IPS-NIHi11 (cell line): ENCODE measurements around the gene PLEKHA5.
"Not testable (repeated sequence)": the region's sequence is repeated elsewhere in the genome, so short reads cannot be mapped to it uniquely, and the experiment has no call there.

ENCODE experiments used
- DNase-seq: peaks from one replicate; pipeline ENCODE4 v3.0.0; 2012; ENCODE audit warnings: mixed read lengths, low spot score

Gene PLEKHA5

DNA sequence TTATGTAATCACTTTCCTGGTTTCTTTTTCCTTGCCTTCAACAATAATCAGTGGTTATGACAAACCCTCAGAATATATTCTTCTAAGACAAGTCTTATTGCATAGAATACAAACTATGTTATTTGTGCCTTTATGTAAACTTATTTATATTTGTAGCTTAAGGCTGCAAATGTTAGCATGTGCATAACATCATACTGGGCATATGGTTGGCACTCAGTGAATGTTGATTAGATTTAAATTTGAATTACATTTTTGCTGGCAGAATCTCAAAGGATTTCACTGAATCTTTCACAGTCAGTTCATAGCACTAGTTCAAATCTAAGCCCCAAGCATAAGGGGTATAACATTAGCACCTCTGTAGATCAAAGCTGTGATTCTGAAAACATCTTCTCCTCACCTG is 196.6 kb downstream of the PLEKHA5 start:
- no peak for DNase-seq

DNA sequence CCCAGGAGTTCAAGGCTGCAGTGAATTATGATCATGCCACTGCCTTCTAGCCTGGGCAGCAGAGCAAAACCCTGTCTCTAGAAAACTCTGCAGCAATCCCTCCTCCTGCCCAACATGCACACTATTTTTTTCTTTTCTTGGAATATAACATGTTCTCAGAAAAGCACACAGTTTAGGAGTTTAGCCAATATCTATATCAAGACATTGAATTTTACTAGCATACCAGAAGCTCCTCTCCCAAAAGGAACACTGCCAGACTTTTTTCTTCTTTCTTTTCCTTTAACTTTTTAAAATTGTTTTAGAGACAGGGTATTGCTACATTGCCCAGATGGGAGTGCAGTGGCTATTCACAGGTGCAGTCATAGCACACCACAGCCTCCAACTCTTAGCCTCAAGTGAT is 202.7 kb downstream of the PLEKHA5 start:
- no peak for DNase-seq

DNA sequence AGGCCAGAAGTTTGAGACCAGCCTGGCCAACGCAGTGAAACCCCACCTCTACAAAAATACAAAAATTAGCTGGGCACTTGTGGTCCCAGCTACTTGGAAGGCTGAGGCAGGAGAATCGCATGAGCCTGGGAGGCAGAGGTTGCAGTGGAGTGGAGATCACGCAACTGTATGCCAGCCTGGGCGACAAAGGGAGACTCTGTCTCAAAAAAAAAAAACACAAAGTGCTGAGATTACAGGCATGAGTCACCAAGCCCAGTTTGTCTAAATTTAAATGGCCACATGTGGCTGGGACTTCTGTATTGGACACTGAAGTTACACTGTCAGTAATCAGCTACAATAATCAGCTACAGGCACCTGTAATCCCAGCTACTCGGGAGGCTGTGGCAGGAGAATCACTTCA is 208.9 kb downstream of the PLEKHA5 start:
- DNase-seq, result no peak

DNA sequence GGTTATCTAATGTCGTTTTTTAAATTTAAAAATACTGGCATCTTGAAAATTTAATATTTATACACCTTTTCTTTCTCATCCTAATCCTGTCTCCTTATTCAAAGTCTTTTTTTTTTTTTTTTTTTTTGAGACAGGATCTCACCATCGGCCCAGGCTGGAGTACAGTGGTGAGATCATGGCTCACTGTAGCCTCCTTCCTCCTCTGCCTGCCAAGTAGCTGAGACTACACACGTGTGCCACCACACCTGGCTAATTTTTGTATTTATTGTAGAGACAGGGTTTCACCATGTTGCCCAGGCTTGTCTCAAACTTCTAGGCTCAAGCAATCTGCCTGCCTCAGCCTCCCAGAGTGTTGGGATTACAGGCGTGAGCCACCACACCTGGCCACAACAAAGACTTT is 221.3 kb downstream of the PLEKHA5 start:
- DNase-seq, result not testable (repeated sequence)

DNA sequence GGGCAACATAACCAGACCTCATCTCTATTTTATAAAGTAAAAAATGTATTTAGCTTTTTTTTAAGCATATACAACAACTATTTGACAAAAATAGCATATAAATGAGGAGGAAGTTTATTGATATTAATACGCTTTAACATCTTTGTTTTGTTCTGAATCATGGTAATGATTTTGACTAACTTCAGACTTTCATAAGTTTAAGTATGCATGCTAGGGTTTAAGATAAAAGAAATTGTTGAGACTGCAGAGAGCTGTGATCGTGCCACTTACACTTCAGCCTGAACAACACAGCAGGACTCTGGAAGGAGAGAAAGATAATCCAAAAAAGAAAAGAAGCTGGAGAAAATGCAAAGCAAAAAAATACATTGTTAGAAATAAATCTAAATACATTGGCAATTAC is 221.8 kb downstream of the PLEKHA5 start:
- DNase-seq, result no peak

DNA sequence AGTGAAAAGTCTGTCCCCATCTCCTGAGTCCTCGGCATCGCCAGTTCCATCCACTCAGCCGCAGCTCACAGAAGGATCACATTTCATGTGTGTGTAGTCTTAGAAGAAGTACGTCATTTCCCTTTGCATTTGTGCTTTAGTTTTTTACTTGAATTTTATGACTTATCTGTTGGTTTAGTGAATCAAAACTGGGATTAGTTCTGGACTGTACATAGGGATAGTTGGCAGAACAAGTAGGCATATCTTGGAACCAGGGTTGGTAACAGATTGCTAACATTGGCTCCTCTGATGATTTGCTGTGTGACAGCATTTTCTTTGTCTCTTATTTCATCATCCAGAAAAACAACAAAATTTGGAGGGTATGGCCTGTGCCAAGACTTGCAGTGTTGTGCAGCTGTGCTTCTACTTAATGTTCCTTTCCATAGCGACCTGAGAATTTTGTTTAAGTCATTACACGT is 240.2 kb downstream of the PLEKHA5 start:
- DNase-seq, result no peak

DNA sequence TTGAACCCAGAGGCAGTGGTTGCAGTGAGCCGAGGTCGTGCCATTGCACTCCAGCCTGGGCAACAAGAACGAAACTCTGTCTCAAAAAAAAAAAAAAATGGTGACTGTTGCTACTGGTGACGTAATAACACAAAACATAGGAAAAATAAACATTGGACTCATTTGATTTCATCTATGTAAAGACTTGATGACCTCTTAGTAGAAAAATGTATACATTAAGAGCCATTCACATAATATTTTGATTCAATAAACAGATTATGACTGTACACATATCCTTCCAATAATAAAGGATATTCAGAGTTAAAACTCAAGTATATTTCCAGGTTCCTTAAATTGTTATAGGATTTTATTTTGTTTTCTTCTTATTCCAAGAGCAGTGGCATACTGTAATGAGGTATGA is 244.1 kb downstream of the PLEKHA5 start:
- DNase-seq, result no peak

DNA sequence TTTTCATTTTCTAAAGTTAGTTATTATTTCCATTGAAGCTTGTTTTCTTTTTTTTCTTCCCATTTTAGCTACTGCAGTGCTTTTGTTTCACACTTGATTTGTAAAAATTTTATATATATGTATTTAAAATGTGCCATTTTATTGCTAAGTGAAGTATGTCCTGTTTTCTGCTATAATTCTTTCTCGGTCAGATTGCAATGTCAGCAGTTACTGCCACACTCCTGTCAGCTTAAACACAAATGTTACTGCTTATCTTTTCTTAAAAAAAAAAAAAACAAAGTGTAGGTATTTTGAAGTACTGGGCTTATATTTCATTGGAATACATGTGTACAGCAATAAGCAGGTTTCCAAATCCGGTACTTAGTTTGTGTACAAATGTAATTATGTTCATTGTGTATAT is 246.4 kb downstream of the PLEKHA5 start:
- DNase-seq, result no peak

DNA sequence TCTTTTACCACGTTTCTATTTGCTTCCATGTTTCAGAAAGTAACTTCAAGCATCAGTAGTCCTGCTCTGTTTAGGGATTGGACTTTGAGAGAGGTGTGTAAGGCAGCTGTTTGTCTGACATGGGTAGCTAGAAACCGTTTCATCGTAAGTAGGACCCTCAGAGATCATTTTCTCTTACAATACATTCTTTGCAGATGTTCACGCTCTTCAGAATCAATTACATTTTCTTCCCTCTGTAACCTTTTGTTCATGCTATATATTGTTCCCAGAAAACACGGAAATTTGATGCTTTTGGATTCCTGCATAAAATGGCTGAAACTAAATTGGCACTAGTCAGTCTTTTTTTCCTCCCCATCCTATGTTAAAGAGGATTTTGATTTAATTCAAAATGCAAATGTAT is 247.2 kb downstream of the PLEKHA5 start:
- DNase-seq, result no peak

DNA sequence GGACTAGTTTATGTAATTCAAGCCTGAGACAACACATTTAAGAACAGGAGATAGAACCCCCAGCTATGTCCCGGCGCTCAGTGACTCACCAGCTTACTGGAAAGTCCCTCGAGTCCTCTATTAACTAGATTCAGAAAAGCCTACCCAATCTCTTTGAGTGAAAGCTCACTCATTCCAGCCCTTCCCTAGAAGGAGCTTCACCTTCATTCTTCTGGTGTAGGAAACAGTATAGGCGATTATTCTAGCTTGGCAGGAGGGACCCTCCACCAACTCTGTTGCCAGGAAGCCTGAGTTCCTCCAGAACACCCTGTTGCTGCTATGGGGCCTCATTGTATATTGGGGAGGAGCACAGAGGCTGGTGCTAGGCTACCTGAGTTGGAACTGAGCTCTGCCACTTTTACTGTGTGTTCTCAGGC is 252.6 kb downstream of the PLEKHA5 start:
- no peak for DNase-seq

DNA sequence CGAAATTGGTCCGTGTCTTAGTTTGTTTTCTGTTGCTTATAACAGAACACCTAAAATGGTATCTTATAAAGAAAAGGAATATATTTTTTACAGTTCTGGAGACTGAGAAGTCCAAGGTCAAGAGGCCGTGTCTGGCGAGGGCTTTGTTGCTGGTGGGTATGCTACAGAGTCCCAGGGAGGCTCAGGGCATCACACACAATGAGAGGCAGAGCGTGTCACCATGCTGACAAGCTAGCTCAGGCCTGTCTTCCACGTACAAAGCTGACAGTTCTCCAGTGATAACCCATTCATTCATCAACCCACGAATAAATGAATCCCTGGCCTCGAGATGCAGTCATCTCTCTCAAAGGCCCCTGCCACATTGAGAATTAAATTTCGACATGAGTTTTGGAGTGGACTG is 253.0 kb downstream of the PLEKHA5 start:
- DNase-seq, result no peak

DNA sequence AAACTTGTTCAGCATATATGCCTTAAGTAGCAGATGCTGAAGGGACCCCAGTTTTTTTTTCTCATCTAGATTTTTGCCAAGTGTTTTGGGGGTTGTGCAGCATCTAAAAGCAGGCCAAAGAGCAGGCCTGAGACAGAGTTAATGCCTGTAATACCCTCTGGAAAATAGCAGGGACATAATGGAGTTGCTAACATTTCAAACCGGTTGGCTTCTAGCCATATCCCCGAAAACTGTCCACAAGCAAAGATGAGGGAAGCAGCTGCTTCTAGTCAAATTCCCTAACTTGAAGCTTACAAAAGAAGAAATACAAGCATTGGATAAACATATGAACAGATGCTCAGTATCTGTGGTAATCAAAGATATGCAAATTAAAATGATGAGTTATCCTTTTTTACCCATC is 257.6 kb downstream of the PLEKHA5 start:
- DNase-seq, result no peak

DNA sequence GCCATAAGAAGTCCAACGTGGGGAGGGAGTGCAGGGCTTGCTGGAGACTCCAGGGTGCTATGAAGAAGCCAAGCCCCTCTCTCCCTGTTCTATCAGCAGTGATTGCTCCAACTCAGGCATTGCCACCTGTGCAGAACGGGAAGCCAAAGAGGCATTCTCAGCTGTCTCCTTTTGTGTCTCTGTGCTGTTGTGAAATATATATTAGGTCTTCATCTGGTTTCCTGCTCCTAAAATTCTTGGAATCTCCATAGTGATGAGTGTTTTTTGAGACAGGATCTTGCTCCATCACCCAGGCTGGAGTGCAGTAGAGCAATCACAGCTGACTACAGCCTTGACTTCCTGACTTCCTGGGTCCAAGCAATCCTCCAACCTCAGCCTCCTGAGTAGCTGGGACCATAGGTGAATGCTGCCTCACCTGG is 258.6 kb downstream of the PLEKHA5 start:
- no peak for DNase-seq

DNA sequence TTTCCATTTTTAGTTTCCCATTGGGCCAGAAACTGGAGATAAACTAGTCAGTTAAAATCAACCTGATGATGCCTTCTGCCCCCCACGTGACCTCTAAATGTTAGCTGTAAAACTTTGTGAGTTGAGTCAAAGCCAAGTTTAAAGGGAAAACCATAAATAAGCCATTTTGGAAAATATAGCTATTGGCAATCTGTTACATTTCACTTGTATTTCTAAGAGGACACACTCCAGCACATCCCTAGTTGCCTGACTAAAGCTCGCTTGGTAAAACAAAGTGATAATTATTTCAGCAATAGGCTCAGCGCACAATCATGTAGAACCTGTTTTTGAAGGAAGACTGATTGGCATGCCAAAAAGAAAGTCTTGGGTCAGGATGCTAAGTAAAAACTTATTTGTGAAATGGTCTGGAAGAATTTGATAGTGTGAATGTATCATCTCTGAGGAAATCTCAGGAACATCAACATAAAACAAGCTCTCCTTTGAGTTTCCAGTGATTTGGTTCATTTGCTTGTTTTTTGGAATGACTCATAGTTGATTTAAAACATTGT is 260.6 kb downstream of the PLEKHA5 start:
- DNase-seq, result no peak

DNA sequence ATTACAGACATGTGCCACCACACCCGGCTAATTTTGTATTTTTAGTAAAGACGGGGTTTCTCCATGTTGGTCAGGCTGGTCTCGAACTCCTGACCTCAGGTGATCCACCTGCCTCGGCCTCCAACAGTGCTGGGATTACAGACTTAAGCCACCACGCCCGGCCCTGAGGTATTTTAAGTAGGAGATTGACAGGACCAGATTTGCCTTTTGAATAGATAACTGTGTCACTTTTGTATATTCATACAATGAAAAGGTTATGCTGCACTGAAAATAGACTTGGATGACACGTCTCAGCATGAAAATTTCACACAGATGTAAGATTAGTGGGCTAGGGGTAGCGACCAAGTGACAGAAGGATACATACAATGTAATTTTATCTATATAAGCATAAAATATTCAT is 263.1 kb downstream of the PLEKHA5 start:
- DNase-seq, result not testable (repeated sequence)

DNA sequence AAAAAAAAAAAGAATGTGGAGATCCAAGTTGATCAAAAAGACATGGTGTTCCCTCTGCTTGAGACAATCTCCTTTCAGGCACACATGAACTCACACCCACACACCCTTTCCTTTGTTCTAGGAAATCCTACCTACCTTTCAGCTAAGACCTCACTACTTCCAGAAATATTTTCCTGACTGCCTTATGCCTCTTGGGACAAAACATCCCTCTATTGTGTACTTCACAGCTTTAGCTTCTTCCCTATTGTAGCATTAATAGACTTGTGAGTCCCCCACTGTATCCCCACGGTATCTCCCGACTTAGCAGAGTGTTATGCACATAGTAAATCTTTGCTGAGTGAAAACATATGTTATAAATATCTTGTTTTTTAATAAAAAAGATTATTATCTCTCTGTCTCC is 264.9 kb downstream of the PLEKHA5 start:
- DNase-seq, result no peak

DNA sequence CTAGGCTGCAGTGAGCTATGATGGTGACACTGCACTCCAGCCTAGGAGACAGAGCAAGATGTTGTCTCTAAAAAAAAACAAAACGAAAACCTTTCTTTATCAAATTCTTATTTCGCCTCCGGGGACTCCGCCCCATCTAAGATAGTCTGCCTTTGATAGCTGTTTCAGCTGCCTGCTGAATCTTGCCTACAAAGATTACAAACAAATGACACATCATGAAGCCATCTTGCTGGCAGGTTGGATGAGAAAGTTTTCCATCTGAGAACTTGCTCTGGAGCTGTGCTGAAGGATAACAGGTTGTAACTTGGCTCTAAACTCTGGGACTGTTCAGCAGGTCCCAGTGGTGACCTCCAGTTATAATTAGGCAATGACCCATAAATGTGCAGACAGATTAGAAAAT is 268.0 kb downstream of the PLEKHA5 start:
- no peak for DNase-seq

DNA sequence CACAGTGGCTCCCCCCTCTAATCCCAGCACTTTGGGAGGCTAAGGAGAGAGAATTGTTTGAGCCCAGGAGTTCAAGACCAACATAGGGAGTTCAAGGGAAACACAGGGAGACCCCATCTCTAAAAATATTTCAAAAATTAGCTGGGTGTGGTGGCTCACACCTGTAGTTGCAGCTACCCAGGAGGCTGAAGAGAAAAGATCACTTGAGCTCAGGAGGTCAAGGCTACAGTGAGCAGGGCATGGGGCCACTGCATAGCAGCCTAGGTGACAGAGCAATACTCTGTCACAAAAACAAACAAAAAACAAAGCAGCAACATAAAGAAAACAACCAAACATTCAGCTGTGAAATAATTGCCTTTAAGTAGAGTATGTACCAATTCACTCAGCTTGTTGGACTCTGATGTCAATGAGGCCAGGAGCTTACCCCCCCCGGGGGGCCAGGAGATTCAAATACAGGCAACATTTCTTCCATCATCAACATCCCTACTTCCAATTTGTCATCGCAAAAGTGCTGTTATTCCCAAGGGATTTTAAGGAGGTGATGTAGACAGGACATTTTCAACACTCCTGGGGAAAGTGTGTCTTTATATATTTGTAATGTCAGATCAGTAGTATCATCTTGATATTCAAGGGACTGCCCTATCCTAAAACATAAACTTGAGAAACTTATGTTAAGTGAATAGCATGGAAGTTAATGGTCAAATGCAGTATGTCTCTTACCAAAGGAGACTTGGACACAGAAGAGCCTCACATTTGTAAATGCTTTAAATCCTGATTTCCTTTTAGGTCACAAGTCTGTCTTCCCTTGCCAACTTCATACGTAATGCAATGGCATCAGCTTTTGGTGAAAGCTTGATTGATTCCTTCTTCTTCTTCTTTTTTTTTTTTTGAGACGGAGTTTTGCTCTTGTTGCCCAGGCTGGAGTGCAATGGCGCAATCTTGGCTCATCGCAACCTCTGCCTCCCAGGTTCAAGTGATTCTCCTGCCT is 269.1 kb downstream of the PLEKHA5 start:
- no peak for DNase-seq

DNA sequence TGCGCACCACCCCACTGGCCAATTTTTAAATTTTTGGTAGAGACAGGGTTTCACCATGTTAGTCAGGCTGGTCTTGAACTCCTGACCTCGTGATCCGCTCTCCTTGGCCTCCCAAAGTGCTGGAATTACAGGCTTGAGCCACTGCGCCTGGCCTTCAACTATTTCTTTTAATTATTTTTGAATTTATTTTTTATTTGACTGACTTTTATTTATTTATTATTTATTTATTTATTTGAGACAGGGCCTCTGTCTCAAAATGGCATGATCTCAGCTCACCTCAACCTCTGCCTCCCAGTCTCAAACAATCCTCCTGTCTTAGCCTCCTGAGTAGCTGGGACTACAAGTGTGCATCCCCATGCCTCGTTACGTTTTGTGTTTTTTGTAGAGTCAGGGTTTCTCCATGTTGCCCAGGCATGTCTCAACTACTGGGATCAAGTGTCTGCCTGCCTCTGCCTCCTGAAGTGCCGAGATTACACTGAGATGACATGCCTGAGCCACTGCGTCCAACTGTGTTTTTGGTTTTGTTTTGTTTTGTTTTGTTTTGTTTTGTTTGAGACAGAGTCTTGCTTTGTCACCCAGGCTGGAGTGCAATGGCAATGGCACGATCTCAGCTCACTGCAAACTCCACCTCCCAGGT is 271.2 kb downstream of the PLEKHA5 start:
- DNase-seq, result not testable (repeated sequence)

DNA sequence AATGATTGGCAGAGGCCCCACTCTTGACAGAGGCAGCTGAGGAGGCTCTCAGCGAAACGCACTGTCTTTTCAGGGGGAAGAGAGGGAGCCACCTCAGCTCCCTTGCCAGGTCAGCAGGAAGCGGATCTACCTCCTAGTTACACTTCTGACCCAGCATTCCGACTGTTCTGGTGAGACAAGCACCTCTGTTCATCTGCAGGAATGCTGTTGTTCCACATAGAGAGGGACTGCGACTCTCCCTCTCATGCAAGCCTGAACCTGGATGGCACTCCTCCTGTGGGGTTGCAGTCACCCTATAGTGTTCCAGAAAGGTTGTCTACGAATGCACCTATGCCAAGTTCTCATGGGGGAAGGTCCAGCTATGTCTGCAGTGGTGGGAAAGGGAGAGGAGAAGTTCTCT is 272.7 kb downstream of the PLEKHA5 start:
- DNase-seq, result no peak

DNA sequence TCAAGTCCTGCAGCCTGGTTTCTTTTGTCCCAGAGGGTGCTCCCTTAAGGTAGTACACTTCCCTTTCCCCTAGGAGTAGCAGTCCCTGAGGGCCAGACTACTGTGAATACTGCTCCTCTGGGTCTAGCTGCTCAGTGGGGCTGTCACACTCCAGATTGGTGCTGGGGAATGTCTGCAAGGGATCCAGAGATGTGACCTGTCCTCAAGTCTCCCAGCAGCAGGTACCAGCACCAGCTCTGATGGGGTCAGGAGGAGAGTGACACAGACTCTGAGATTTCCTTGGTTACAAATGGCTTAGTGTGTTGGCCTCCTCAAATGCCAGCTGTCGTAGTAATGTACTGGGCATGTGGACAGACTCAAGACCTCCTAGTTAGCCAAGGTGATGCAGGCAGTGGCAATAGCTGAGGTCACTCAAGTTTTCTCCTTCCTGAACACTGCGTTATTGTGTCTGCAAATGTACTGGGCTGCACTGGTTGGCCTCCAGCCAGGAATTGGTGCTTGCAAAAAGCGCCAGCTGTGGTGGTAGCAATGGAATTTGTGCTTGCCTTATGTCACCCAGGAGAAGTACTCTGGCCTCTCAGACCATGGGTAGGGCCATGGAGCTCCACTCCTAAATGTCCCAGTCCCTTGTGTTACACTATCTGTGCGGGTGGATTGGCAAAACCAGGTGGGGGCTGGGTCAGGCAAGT is 273.4 kb downstream of the PLEKHA5 start:
- no peak for DNase-seq

DNA sequence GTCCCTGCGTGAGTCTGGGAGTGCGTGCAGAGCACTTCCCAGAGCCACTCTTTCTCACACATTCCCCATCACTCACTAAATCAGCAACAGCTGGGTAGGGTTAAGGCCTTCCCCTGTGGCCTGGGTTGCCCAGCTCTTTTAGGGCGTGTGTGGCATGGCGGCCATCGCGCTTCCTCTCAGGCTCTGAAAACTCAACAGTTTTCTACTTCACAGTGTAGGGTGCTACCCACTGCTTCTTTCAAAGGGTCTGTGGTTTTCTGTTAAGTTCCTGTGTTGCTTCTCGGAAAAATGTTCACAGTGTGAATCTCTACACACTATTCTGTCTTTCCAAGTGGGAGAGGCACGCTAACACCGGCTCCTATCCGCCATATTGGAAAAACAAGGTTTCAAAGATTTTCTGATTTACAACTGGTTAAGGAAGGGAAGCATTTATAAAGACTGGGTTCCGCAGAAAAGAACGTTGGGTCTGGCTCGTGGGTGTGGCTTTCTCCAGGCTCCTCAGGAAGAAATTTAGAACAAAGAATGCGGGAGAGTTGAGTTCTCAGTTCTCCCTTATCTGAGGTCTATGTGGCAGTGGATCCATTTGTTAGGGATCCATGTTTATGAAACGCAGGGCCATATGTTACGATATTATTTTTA is 274.8 kb downstream of the PLEKHA5 start:
- DNase-seq, result no peak
